Activated CD4-positive, alpha-beta T cell treated with anti-CD3 and anti-CD28 coated beads for 24 hours (primary cell): ENCODE data around the gene AMELX.

Source experiments
- DNase-seq, 2 donors: peaks; one replicate each; pipeline ENCODE4 v3.0.0-alpha.2; 2020; ENCODE audit warnings: low read depth in 2 of 2

AMELX gene

DNA sequence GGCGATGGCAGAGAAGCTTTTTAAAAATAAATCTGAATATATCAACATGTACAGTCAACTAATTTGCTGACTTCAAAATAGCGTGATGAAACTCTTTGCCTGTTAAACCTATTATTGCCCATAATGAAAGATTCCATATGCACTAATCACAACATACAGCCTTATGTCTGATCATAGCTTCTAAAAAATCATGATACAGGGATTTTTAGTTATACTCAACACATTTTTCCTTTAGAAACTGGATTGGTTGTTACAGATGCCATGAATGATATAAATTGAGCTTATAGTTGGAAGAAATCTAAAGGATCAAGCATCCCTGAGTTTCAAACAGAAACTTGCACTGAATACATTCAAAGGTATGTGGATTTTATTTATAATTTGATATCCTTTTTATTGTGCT lies at the start of gene AMELX:
TSS of gene AMELX (plus strand) at position 301 of the 400 bp plus-strand sequence. CDS start 1,376 bp downstream, outside the sequence.
- no peak for DNase-seq

DNA sequence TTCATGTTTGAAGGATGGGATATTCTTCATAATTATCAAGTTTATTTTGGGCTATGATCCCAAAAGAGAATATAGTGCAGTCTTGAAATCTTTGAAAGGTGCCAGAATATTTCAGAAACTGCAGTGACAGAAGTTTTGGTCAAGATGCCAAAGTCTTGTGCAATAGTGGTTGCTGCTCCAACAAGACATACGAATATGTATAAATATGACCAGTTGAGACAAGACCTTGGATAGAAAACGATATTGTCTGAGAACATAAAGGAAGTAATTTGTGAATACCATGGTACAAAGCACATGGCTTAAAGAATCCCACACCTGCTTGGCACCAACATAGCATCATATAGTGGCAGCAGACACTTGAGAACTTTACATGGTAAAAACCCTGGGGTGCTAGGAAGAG lies 48.6 kb upstream of the AMELX start:
- DNase-seq: no peak

DNA sequence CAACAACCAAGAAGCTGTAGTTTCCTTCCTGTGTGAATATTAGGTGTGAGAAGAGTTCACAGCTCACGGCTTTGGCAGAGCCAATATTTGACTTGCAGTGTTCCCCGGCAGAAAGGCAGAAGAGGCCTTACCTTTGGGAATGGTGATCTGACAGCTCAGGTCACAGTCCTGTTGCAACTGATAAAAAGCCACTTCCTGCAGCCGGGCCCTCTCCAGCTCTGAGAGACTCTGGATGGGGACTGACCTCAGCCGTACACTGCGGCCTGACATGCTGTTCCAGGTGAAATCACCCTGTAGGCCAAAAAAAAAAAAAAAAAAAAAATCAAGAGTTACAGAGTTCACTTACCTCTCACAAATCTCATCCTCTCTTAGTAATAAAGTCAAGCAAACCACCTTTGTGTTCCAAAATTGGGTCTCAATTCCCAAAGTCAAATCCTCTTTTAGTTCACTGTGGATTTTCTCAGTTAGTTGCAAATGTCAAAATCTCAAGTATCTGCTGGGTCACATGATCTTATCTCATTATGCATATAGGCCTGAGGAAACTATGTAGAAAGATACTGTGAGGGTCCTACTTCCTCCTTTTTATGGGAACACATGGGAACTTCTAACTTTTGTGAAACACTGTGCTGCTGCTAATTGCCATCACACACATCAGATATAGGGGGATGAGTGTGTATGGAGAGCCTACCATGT lies 38.6 kb upstream of the AMELX start:
- DNase-seq: no peak

DNA sequence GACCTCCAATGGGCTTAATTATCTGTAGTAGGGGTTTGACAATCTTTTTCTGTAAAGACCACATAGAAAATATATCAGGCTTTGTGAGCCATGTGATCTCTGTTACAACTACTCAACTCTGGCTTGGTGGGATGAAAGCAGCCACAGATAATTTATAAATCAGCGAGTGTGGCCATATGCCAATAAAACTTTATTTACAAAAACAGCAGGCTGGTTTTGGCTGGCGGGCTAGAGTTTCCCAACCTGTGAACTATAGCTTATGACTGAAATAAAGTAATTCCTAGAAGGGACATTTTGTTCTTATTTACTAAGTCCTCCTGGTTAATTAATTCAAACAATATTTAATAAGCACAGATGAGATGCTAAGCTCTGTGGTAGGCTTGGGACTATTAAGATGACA lies 35.9 kb upstream of the AMELX start:
- DNase-seq: no peak

DNA sequence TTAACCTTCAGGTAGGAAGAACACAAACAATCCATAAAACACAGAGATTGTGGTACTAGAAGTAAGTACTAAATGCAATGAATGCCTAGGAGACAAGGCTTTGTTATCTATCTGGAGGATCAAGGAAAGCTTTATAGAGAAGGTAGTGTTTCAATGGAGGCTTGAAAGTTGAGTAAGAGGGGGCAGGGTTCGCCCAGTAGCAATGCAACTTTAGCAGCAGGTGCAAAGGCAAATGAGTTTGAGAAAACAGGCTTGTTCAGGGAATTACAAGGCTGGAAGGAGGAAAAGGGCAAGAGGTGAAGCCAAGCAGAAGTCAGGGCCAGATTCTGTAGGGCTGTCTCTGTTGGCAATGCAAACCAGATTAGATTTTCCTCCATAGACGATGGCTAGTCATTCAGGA lies 35.5 kb upstream of the AMELX start:
- DNase-seq: no peak

DNA sequence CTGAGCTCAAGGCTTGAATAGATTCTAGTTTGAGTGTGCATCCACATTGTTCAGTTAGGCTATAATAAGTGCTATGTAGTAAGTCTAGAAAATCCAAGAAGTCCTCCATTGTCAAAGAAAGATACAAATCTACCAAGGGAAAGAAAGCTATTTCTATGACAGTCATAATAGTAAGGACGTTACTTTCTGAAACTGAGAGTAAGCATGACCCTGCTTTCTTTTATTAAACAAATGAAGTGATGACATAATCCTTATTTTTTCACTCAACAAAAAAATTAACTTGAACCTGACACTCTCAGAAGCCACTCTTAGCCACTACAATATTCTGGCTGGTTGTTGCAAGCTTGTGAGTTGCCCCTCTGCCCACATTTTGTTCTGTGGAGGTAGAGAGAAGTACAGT lies 33.8 kb upstream of the AMELX start:
- no peak for DNase-seq

DNA sequence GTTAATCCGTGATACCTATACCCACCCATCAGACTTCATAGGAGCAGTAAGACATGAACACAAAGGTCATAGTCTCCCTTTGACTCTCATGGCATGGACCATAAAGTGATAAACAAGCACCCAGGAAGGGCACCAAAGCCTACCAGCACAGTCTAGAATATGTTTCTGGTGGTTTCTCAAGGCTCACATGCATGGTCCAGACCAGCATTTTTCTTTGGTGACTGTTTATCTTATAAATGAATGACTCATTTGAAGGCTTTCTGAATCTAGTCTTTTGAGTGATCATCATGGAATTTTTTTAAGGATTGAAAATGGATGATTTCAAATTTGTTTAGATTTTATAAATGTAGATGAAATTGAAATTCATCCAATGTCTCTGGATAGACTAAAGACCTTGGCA lies 32.0 kb upstream of the AMELX start:
- no peak for DNase-seq

DNA sequence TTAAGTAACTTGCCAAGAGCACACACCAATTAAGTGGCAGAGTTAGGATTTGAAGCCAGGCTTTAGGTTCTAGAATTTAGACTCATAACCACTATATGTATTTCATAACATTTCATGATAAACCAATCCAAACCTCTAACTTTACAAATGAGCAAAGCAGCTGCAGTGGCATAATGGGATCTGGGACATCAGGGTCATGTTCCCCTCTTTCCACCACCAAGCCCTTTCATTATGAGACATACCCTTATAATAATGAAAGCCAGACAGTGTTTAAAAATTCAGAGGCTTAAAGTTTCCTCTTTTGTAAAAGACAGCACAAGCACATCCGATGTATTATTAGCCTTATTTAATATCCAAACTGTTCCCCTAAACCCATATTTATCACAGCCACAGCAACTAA lies 28.3 kb upstream of the AMELX start:
- DNase-seq: no peak

DNA sequence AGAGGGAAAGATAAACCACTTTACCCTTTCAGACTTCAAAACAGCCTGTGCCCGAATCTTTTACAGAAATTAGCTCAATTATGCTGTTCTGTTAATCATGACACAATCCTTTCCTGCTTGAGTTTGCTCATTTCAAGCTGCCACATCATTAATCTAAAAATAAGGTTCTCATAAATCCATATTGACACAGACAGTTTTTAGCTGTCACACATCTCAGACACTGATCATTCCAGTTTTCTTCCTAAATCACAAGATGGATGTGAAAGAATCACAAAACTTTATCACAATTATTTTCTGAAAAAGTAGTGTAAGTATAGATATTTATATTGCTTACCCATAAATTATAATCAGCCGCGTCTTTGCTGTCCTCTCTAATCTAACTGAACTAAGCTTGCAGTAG lies 27.9 kb upstream of the AMELX start:
- no peak for DNase-seq

DNA sequence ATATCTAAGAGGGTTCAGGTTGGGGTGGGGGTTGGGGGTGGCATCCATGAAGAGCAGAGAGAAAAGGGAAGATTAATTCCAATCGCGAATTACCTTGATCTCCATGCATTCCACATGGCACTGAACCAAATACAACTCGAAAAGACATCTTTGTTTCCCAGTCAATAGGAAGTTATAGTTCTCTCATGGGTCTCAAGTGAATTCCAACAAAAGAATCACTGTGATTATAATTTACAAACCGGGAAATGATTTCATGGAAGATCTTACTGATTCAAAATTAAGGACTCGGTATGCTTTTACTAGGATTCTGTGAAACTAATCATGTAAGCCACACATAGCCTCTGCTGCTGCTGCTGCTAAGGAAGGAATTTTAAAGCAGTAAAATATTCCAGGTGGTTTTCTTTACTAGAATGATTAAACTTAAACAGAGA lies 26.6 kb upstream of the AMELX start:
- DNase-seq: no peak

DNA sequence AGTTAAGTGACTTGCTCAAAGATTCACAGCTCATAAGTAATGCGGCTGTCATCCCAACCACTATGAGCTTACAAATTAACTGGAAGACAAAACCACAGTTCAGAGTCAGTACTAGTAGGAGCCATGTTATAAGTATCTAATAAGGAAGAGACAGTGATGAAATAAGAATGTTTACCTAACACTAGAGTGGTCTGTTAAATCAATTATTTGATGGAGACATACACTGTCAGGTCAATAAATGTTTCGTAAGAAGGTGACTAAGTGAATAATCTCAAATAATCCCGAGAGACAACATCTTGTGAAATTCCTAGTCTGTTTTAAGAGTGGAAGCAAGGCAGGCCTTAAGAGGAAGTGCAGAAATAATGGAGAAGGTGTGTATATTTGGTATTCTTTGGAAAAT lies 25.8 kb upstream of the AMELX start:
- DNase-seq: no peak

DNA sequence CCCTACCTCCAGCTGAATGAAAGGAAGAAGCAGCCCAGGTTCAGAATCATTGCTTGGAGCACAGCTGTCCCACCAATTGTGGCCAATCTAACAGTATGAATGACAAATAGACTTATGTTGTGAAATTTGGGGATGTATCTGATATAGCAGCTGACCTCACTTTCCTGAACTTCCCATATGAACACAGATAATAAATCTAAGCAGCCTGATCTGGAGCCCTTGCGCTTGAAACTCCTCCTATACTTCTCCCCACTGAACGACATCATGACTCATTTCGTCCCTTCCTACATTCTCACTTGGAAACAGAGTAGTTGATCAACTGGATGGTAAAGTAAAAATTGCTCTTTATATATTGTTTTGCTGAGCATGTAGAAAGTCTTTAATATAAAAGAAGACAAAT lies 24.2 kb upstream of the AMELX start:
- DNase-seq: no peak

DNA sequence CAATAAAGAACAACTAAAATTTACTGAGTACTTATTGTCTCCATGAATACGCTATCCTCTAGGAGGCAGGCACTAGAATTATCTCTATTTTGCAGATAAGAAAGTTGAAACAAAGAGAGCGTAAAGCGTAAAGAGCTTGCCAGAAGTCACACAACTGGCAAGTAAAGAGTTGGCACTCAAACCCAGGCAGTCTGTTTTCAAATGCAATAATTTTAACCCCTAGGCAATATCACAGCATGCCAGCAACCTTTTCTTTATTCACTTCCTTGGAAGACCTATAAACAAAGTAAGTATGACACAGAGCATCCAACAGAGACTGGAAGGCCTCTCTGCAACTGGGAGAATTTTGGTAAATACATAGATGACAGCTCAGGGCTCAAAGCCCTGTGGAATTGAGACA lies 23.2 kb upstream of the AMELX start:
- DNase-seq: no peak

DNA sequence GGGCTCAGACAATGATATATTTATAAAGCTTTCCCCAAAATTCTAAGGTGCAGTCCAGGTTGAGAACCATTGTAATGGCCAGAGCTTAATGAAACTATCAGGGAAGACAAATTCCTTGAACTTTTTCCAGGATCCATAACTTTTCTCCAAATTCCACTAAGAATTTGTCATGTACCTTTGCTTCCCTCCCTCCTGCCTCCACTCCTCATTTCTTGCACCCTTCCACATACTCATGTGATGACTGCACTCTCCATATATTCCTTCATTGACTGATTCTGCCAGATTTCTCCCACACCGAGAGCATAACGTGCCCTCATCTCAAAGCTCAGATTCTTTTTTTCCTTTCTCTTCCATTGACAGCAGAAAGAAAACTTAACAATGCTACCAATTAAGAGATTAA lies 20.9 kb upstream of the AMELX start:
- DNase-seq: no peak

DNA sequence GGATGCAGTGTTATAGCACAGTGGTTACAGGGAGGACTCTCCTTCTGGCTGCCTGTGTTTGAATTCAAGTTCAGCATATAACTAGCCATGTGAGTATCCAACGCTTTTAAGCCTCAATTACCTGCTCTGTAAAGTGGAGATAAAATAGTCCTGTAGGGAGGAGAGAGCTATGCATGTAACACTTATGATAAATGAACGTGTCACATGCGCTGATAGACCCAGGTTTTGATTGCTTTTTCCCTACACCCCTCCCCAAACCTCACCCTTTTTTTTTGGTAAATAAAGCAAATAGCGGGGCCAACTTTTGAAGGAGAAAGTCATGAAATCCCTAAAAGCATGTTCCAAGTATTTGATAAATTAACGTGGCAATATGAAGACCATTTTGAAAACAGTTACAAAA lies 20.4 kb upstream of the AMELX start:
- DNase-seq: no peak

DNA sequence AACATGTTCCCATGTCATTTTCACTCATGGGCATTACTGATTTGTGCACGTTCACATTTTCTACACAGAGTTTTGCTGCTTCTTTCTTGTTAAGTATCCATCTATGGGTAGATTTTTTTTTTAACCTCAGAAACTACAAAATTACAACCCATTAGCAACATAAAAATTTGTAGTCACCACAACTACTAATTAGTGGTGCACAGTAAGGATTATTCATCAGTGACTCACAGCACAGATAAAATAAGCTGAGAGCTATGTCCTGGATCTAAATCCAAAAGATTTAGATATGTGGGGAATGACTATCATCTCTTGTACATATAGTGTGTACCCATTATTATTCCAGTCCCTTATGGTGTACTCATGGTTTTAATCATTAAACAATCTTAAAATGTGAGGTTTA lies 19.7 kb upstream of the AMELX start:
- no peak for DNase-seq

DNA sequence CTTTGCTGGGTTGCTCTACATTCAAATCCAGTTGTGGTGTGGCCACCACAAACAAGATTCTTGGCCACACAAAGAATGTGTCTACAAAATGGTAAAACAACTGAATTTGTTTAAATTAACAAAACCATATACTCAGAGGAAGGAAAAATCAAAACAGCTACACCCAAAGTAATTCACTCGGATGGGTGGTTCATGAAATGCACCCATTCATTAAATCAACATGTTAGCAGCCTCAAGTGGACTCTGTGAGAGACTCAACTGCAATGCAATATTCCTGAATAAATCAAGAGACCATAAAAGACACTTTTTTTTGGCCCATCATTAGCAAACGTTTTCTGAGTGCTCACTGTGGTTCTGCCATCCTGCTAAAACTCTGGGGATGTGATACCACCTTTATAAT lies 11.2 kb upstream of the AMELX start:
- DNase-seq: no peak

DNA sequence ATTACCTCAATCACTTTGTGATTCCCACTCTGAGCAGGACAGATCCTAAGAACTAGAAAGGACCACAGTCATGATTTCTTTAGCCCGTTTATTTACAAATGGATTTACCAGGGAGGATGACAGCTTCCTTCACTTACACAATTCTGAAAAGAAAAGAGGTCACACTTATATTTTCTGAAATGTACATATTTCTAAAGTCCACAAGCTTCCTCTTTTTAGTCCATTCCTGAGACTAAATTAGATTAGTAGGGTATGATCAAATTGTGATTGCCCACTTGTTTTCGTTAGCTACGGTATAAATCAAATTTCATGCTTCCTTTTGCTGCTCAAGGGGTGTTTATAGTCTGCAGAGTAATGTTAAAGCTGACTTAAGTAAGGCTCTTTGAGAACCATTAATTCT lies 7.6 kb upstream of the AMELX start:
- DNase-seq: no peak

DNA sequence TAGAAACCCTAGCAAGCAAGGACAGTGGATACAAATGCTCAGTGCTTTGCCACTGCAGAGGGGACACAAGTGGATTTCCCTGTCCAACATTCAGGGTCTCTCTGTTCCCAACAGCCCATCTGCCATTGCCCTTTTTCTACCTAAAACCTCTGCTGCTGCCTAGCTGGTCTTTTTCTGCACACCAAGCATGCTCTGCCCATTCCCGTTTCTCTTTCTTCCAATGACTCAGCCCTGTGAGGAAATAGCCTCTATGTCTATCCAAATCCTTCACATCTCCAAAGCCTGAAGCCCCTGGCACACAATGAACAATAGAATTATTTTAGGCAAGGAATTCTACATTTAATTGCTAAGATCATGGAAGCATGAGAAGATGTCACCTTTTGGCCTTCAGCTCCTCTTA lies 5.7 kb upstream of the AMELX start:
- DNase-seq: no peak

DNA sequence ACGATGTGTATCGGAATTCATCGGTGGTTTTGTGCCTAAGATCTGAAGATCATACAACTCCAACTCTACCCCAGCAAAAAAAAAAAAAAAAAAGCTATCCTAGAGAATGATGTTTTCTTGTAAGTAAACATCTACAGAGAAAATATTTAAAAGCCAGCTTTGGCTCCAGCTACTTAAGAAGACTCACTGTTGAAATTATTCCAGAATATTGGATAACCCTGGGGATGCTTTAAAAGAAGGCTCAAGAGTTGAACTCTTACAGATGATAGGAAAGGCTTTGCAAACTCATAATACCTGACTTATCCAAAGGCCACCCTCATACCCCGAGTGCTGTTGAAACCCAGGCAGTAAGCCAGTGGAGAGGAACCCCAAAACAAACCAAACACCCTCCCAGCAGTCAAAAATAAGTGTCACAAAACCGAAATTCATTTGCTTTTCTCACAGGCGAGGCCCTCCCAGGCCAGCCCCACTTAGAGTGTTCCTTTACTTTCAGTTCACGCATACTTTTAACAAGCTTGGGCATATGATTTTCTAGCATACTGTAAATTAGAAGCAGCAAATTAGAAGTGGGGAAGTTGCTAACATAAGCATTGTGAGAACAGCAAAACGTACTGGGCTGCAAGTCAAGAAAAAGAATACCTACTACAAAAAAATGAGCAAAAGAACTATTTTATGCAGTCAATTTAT lies 2.7 kb upstream of the AMELX start:
- DNase-seq: no peak

DNA sequence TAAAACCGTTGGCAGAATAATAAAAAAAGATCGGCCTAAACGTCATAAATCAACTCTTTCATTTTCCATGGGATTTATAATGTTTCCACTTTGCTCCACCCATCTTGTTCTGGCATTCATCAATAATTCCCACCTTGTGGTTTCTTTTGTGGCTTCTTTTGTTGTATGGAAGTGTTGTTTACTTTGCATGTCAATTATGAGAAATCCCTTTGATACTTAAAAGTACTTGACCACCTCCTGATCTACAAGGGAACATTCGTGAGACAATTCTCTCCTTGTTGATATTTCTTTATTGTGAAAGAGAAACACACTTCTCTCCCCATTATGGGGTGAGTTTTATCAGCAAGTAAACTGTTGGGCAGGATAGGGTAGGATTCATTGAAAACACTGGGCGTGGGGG lies 2.8 kb downstream of the AMELX start:
- no peak for DNase-seq

DNA sequence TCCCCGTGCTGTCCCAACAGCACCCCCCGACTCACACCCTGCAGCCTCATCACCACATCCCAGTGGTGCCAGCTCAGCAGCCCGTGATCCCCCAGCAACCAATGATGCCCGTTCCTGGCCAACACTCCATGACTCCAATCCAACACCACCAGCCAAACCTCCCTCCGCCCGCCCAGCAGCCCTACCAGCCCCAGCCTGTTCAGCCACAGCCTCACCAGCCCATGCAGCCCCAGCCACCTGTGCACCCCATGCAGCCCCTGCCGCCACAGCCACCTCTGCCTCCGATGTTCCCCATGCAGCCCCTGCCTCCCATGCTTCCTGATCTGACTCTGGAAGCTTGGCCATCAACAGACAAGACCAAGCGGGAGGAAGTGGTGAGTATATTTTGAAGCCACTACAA lies 5.4 kb downstream of the AMELX start:
- no peak for DNase-seq

DNA sequence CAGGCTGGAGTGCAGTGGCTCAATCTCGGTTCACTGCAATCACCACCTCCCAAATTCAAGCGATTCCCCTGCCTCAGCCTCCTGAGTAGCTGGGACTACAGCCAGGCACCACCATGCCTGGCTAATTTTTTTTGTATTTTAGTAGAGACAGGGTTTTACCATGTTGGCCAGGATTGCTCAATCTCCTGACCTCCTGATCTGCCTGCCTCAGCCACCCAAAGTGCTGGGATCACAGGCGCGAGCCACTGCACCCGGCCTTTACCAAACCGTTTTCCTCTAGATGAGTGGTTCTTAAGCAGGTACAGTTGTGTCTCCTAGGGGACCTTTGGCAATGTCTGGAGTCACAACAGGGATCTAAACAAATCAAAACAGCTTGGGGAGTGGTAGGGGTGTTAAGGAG lies 11.6 kb downstream of the AMELX start:
- no peak for DNase-seq

DNA sequence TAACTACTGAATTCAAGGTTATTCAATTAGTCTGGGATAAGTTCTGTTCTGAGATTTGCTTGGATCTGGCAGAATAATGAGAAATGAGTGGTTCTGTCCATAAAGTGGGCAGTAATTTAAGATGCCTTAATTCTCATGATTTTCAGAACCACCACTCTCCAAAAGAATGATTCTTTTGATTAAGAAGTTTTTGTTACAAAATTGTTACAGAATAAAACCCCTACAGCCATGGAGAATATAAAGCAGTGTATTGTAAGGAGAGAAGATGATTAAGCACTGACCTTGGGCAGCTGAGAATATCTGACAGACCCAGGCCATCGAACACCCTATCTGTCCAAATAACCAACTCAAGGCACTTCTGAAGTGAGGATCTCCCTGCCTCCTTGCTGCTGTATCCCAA lies 12.4 kb downstream of the AMELX start:
- no peak for DNase-seq
